Body of pancreas (tissue), 4 donors: ENCODE measurements around the gene VSIG2. TPM values are rescaled to one million over a fixed set of nuclear protein-coding genes. Genes with fewer than 3 reads are reported as not detected.

Experiments
- ATAC-seq: fragments of 150-250 bp; one replicate; pipeline ENCODE4 v1.9.1; 2016
- DNase-seq, 4 donors: peaks; one replicate each; pipeline ENCODE4 v3.0.0-alpha.2; 2019
- H3K27ac ChIP-seq, 4 donors: fragments of 200-600 bp; sonication (generic); 1 replicate in 3 of 4; 2 replicates in 1 of 4; pipeline versions ENCODE4 v1.5.1 to v1.6.1; 2016 to 2019; ENCODE audit warnings: mild to moderate bottlenecking in 1 of 4, mixed read lengths in 1 of 4, moderate library complexity in 1 of 4
- H3K27me3 ChIP-seq, 2 donors: fragments of 200-600 bp; sonication (generic); one replicate each; pipeline ENCODE4 v1.6.0; 2016; ENCODE audit warnings: mild to moderate bottlenecking in 1 of 2
- H3K36me3 ChIP-seq, 2 donors: fragments of 200-600 bp; sonication (generic); replicated peaks in 1 of 2; 2 replicates each; pipeline ENCODE4 v1.5.1; 2016; ENCODE audit warnings: low read depth in 2 of 2; ENCODE audit not compliant: insufficient read depth in 1 of 2
- H3K4me1 ChIP-seq: fragments of 200-600 bp; sonication (generic); one replicate; pipeline ENCODE4 v1.6.0; 2016
- H3K4me3 ChIP-seq, 2 donors: fragments of 200-600 bp; sonication (generic); 1 replicate in 1 of 2; 2 replicates in 1 of 2; pipeline ENCODE4 v1.5.1; 2016 to 2019
- H3K9me3 ChIP-seq, 3 donors: fragments of 200-600 bp; sonication (generic); 1 replicate in 2 of 3; 2 replicates in 1 of 3; pipeline ENCODE4 v1.5.1; 2016
- POLR2A ChIP-seq, 3 donors: fragments of 450-650 bp; IDR thresholded peaks; one replicate each; pipeline ENCODE4 v1.6.1; 2016; ENCODE audit warnings: antibody characterized with exemption in 3 of 3, mild to moderate bottlenecking in 2 of 3
- WGBS, 2 donors: methylation state at CpG; one replicate each; pipeline ENCODE4 v1.1.5; 2017; 5-methylcytosine and 5-hydroxymethylcytosine counted together
- intact Hi-C: fragments of 100-400 bp; cut with DNase I; formaldehyde crosslinking; loops from one replicate; pipeline ENCODE4 v1.15.1; 2023
- total RNA-seq, 2 donors: library from RNA; depleted of rRNA; stranded (reverse); fragments of >200 nt; gene quantifications; one replicate each; pipeline ENCODE4 v1.1.0, GENCODE V29; 2016
- TF ChIP-seq, protein P1 (sequence below), 7 experiments: fragments of 450-650 bp in 4 of 7; fragments of 200-600 bp in 3 of 7; sonication (generic) in 3 of 7; IDR thresholded peaks; one replicate each; pipeline ENCODE4 v1.5.1; 2016 to 2019; ENCODE audit warnings: antibody characterized with exemption in 7 of 7

VSIG2 gene, protein sequence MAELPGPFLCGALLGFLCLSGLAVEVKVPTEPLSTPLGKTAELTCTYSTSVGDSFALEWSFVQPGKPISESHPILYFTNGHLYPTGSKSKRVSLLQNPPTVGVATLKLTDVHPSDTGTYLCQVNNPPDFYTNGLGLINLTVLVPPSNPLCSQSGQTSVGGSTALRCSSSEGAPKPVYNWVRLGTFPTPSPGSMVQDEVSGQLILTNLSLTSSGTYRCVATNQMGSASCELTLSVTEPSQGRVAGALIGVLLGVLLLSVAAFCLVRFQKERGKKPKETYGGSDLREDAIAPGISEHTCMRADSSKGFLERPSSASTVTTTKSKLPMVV
- total RNA-seq = 1 to 10 TPM in 1 of 2 donors, not detected in 1; 7.0 TPM

DNA sequence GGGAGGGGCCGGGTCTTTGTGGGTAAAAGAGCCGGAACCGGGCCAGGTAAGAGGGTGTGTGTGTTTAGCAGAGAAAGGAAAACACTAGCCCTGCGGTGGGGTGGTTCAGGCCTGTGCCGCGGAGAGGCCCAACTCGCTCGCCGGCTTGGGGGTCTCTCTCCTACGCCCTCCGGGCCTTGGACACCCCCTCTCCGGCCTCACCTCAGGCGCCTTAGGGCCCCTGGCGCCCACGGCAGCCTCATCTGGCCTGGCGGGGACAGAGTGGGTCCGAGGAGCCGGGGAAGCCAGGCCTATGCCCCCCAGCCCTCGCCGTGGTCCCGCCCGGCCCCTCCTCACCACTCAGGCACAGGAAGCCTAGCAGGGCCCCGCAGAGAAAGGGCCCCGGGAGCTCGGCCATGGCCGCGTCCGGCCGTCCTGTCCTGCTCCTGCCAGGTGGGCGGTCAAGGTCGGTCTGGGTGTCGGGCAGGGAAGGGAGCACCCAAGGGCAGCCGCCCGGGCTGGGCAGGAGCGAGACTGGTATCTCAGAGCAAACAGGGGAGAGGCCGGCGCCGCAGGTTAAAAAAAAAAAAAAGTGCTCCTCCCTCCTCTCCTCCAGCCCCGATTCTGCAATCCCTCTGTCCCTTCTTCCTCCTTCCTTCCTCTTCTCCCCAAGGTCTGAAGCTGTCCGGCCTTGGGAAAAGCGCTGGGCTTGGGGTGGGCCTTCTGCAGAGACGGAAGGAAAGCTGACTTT is at the start of gene VSIG2:
VSIG2 (minus strand) TSS at position 515 of the 730 bp plus-strand sequence; CDS start at position 397, 118 bp downstream.
- peaks cover 14% of the 10 kb centered on the region for H3K4me1 ChIP-seq
- no peaks in the 10 kb centered on the region for H3K36me3 ChIP-seq
- no peak within 1 kb of the TSS for H3K27ac ChIP-seq
- H3K9me3 ChIP-seq = no peaks in the 10 kb centered on the region
- intact Hi-C loops = no loop called here
- no peak within 1 kb of the TSS for H3K4me3 ChIP-seq
- no peak for DNase-seq
- ATAC-seq = no peak
- no peaks in the 10 kb centered on the region for H3K27me3 ChIP-seq
- WGBS, 2 donors = 36 to 45% methylated on average over 27 to 42 of the region's 42 CpGs
- TF ChIP-seq POLR2A (IDR thresholded peaks at IDR 0.05) = no peak
- TF ChIP-seq, protein P1, sequence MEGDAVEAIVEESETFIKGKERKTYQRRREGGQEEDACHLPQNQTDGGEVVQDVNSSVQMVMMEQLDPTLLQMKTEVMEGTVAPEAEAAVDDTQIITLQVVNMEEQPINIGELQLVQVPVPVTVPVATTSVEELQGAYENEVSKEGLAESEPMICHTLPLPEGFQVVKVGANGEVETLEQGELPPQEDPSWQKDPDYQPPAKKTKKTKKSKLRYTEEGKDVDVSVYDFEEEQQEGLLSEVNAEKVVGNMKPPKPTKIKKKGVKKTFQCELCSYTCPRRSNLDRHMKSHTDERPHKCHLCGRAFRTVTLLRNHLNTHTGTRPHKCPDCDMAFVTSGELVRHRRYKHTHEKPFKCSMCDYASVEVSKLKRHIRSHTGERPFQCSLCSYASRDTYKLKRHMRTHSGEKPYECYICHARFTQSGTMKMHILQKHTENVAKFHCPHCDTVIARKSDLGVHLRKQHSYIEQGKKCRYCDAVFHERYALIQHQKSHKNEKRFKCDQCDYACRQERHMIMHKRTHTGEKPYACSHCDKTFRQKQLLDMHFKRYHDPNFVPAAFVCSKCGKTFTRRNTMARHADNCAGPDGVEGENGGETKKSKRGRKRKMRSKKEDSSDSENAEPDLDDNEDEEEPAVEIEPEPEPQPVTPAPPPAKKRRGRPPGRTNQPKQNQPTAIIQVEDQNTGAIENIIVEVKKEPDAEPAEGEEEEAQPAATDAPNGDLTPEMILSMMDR (IDR thresholded peaks at IDR 0.05) = no peak

DNA sequence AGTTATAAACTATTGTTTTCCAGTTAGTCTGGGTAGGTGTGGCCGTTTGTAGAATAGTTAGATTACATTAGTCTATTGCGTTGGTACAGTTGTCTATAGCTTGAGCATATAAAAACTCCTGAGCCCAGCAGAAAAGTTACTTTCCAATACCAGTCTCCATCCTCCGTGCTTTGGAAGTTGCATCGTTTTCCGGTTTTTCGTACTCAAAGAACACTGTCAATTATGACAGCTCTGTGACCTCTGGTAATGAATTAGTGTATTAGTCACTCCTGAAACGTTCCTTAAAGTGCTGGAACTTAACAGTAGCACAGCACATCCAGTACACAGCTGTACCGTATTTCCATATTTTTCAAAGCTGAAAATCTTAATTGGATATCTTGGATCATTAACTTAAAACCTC is 49.0 kb upstream of the VSIG2 start:
- peak overlapping the region; percentile 55 to 69 for H3K4me3 ChIP-seq
- peaks cover 0 to 3% of the 10 kb centered on the region in 2 donors for H3K36me3 ChIP-seq
- no peaks in the 10 kb centered on the region for H3K9me3 ChIP-seq
- no peak for TF ChIP-seq POLR2A (IDR thresholded peaks at IDR 0.05)
- TF ChIP-seq, protein P1 (IDR thresholded peaks at IDR 0.05) = no peak
- intact Hi-C loops = no loop called here
- DNase-seq = no peak
- H3K4me1 ChIP-seq = peaks cover 20% of the 10 kb centered on the region
- no peak for ATAC-seq
- H3K27ac ChIP-seq = peak overlapping the region in 3 of 4 donors; percentile 92 to 97 (median 94)
- WGBS, 2 donors = 4 to 6% methylated on average over 8 of the region's 8 CpGs
- no peaks in the 10 kb centered on the region for H3K27me3 ChIP-seq

DNA sequence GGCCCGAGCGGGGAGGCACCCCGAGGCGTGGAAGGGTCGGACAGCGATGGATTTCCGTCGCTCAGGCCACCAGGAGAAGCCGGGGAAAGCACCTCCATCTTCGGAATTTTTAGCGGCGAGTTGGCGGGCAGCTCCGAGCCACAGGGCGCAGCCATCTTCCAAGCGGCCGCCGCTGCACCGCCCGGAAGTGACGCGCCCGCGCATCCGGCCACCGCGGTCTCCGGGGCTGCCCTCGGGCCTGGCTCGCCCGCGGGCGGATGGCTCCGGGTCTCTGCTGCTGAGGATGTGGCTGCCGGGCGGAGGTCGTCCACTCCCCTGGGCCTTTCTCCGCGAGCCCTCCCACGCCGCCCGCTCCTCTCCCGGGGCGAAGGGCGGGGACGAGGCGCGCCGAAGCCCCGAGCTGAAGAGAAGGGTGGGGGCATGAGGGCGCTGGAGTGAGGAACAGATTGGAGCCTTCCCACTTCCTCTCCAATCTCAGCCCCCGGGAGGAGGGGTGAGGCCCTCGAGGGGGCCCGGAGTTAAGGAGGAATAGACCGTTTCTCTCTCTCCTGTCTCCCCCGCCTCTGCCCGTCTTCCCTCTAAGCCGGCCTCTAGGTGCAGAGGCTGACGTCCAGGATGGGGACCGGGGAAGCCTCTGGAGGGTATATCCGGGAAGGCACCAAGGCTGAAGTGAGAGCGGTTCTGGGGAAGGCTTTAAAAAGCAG is 48.3 kb upstream of the VSIG2 start, which contains the start of gene MSANTD2:
MSANTD2 (minus strand) TSS at position 181 of the 704 bp plus-strand sequence; CDS start at position 155, 26 bp downstream.
- peak within 1 kb of the TSS; percentile 92 to 97 (median 94) for H3K27ac ChIP-seq
- H3K27me3 ChIP-seq = no peaks in the 10 kb centered on the region
- ATAC-seq (peak; percentile 95), DNase-seq (peak; percentile 72 to 80 (median 76))
- no peaks in the 10 kb centered on the region for H3K9me3 ChIP-seq
- TF ChIP-seq, protein P1 (IDR thresholded peaks at IDR 0.05) = no peak
- peak; percentile 74 to 89 (median 88) for TF ChIP-seq POLR2A (IDR thresholded peaks at IDR 0.05)
- H3K36me3 ChIP-seq = peaks cover 0 to 2% of the 10 kb centered on the region in 2 donors
- intact Hi-C loops = no loop called here
- 0% methylated on average over 9 to 62 of the region's 62 CpGs for WGBS, 2 donors
- peaks cover 20% of the 10 kb centered on the region for H3K4me1 ChIP-seq
- H3K4me3 ChIP-seq = peak within 1 kb of the TSS; percentile 55 to 69

DNA sequence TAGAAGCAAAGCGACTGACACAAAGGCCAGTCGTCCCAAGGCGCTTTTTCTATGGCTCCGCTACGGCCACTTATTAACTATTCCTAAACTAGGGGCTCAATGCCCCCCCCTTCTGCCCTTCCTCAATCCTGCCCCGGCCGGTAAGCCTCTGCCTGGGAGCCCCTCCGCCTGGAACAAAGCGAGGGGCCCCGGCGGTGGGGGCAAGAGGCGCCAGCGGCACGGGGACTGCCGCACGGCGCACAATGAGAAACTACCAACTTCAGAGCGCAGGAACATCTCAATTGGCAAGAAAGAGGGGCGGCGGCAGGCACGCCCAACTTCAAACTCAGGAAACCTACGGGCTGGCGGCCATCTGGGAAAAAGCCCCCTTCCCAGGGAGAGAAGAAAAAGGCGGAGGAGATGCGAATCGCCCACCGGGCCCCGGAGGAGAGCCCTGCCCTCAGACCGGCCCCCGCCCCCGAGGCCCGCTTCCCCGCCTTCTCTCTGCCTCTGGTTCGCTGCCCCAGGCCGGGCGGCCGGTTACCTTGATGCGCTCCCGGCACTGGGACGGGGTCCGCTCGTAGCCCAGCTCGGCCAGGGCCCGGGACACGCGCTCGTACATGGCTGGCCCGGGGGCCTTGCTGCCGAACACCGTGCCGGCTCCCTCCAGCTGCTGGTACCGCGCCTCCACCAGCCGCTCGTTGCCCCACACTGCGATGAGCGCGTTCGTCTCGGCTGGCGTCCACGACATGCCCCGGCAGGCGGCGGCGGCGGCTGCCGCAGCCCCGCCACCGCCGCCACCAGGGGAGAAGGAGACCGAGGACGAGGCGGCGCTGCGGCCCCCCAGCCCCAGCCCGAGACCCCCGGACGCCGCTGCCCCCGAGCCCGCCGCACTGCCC is 47.5 kb upstream of the VSIG2 start:
- TF ChIP-seq, protein P1 (IDR thresholded peaks at IDR 0.05) = no peak
- TF ChIP-seq POLR2A (IDR thresholded peaks at IDR 0.05) = no peak
- Histone ChIP-seq H3K9me3 (no peaks in the 10 kb centered on the region), H3K36me3 (no peaks in the 10 kb centered on the region), H3K27ac (peak overlapping the region; percentile 92 to 97 (median 94)), H3K4me3 (peak overlapping the region; percentile 55 to 69), H3K27me3 (no peaks in the 10 kb centered on the region), H3K4me1 (peaks cover 20% of the 10 kb centered on the region)
- peak; percentile 23 to 31 (median 24) for DNase-seq
- peak; percentile 49 for ATAC-seq
- 0% methylated on average over 17 to 67 of the region's 83 CpGs for WGBS, 2 donors
- intact Hi-C loops = no loop called here
